NCI-H1105 (cell line): Measurements from ENCODE around the gene MAD1L1.

Experiments used
- DNase-seq: peaks from one replicate; lab custom pipeline; 2025; lab: John Stamatoyannopoulos, UW

Gene MAD1L1

DNA sequence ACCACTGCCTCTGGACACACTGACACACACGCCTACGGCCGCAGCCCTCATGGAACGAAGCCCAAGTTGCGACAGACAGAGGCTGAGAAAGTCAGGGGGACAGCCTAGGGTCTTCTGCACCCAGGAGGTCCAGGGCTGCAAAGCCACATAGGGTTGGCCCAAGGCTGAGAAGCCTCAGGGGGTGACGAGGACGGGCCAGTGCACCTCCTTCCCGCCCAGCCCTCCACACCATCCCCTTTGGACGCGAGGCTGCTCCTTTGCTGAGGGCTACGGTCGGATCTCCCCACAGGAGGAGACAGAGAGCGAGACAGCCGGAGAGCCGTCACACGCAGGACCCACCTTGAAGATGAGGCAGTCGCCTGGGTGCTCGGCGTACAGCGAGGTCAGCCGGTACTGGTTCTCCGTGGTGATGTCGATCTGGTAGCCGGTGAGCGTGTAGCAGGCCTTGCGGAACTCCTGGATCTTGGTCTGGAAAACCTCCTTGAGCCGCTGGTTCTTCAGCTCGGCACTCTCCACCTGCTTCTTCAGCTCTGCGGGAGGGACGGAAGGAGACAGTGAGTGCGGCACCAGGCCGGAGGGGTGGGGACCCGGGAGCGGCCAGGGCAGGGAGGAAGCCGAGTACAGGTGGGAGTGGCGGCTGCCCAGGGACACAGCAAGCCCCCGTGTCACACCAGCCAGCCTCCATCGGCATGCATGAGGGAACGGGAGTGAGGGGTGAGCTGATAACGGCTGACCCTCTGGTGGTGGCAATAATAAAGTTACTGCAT, 334.7 kb downstream of the MAD1L1 start:
- DNase-seq, result no peak

DNA sequence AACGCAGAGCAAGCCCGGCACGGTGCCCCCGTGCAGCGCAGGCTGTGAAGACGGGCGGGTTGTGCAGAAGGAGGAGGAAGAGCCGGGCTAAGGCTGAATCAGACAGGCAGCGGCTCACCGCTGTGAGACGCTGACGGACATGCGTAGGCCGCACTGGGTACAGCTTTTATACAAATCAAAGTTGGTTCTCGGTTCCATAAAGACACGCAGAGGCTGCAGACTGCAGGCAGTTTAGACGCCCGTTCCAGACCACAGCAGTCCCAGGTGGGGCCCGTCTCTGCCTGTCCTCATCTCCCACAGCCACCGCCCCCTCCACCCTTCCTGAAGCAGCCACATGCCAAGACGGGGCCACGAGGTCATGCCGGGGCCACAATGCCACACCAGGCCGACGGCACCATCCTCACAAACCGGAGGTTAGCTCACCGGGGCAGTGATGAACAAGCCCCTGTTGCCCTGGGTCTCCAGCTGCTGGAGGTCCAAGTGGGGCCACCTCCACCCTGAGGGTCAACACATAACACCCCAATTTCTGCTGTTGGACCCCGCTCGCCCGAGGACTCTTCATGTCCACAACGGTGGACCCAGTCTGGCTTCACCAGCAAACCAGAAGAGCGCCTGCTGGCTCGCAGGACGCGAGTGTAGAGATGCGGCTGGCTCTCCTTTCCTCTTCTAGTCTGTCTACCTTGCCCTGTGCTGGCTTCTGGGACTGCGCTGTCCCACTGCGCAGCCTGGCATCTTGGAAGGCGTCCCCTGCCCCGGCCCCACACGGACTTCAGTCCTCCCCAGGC, 335.5 kb downstream of the MAD1L1 start:
- no peak for DNase-seq

GRCh38 chr7:1895664-1896515, 336.9 kb downstream of the MAD1L1 start:
- DNase-seq, result no peak

- DNase-seq, result no peak
These were observed 337.7 kb downstream of the MAD1L1 start for GRCh38 chr7:1894906-1895663.

- DNase-seq, result no peak
These were observed 338.3 kb downstream of the MAD1L1 start for GRCh38 chr7:1894313-1894900.

DNA sequence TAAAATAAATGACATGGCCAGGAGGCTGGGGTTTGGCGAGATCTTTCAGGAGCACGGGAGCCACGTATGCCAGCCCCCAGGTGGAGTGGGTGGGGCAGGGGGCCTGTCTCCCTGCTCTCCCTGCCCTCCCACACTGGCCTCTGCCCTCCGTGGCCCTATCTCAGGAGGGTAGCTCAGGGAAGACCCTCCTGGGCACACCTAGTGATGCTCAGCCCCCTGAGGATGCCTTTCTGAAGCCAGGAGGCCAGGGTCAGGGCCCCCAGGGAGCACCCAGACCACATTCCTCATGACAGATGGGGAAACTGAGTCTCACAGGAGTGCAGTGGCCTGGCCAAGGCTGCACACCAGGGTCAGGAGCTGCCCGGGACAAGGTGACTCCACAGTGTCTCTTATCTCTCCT, 339.3 kb downstream of the MAD1L1 start:
- DNase-seq, result no peak

DNA sequence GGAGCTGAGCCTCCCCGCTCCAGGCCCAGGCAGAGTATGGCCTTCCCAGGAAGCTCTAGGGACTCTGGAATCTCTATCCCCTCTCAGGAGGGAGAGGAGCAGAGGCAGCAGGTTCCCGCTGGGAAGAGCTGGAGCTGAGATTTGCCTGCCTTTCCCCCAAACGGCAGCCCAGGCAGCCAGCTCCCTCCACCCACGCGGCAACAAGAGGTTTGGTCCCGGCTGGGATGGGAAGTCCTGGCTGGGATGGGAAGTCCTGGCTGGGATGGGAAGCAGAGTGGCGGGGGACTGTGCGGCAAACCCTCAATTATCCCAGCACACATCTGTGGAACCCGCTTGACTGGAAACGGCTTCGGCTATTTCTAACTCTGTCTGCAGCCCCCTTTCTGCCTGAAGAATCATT, 339.7 kb downstream of the MAD1L1 start:
- DNase-seq, result no peak

DNA sequence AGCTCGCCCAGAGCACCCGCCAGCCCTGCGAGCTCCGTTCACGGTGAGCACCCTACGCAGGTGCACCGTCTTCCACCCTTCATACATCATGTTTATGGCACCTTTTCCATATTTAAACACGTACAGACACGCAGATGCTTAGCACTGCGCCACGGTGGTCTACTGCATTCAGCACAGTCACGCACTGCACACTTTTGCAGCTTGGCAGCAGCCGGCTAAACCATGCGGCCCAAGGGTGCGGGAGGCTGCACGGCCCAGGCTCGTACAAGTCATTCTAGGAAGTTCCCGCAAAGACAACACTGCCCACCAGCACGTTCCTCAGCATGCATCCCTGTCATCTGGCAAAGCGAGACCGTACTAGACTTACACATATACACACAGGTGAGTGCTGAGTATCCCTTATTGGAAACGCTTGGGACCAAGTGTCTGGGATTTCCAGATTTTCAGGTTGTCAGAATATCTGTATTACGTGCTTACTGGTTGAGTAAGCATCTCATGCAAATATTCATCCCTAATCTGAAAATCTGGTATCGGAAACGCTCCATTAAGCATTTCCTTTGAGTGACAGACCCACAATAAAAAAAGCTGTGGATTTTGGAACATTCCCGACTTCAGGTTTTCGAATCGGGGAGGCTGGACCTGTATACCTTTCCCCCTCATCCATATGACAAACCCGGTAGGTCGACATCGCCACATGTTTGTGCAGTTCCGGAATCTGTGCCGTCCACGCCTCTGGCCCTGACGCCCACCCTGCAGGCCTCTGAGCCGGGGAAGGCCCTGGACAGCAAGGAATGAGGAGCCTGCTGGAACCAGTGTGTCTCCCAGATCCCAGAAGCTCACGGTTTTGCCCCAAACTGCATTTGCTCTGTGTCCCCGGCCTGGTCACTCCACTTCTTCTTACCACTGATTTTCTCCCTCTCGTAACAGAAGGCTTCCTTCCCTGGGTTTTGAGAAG, 340.5 kb downstream of the MAD1L1 start:
- no peak for DNase-seq

- no peak for DNase-seq
These were observed 342.2 kb downstream of the MAD1L1 start for GRCh38 chr7:1890289-1891235.

GRCh38 chr7:1889556-1890181, 343.1 kb downstream of the MAD1L1 start:
- no peak for DNase-seq

DNA sequence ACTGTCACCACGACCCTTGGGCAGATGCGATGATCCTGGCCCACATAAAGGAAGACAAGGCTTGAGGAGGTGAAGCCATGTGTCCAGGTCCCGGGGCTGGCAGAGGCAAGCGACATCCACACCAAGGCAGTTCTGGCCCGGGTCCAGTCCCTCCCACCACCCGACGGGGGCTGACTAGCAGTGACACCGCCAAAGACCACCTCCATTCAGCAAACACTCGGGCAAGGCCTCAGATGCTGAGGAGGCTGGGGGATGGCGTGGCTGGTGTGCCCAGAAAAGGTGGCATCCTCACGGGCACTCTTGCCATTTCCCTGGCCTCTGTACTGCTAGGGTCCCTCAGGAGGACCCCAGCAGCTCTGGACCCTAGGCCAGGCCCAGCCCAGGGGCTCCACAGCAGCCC, 343.7 kb downstream of the MAD1L1 start:
- no peak for DNase-seq

GRCh38 chr7:1888425-1888824, 344.3 kb downstream of the MAD1L1 start:
- no peak for DNase-seq

GRCh38 chr7:1887251-1887650, 345.5 kb downstream of the MAD1L1 start:
- DNase-seq, result no peak

DNA sequence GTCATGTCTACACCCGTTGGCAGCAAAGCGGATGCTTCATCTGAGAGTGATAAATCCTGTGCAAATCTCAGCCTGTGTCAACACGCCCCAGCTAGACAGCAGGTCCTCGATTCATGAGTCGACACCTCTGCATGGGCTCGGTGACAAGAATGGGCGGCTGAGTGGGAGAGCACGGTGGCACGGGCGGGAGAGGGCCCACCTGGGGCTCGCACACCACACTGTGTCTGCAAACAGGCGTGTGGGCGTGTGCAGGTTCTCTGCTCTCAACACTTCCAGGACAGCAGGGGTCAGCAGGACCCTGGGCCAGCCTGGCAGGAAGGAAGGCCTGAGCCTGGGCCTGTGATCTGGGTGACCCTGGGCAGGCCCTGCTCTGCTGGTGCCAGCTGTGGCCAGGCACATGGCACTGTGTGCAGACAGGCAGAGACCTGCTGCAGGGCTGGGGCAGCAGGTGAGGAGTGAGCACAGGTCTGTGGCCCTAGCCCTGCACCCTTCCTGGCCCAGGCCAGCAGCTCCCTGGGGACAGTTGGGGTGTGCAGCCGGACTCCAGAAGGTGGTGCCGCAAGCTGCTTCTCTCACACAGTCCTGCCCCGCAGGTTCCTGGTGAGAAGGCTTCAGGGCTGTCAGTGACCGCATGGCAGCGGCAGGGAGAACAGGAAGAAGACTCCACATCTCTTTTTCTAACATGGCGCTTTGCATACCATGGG, 346.2 kb downstream of the MAD1L1 start:
- no peak for DNase-seq

GRCh38 chr7:1885465-1886226, 347.1 kb downstream of the MAD1L1 start:
- DNase-seq, result no peak

- DNase-seq, result no peak
These were observed 348.0 kb downstream of the MAD1L1 start for GRCh38 chr7:1884583-1885350.
